K562 (cell line): ENCODE results near the gene HFE. TPM values are rescaled to one million over a fixed set of nuclear protein-coding genes. Genes with fewer than 3 reads are reported as not detected.
A peak's percentile ranks its signal among the peaks of the same experiment; 100 is the strongest.

Experiments
- CCAR2 ChIP-seq: fragments of 200-400 bp; formaldehyde crosslinking; IDR thresholded peaks from 2 replicates; pipeline ENCODE4 v1.6.1; 2017; ENCODE audit warnings: mild to moderate bottlenecking, low read depth, low read length
- CXXC5 ChIP-seq: fragments of 250-450 bp; sonication (Bioruptor Pico); IDR thresholded peaks from 2 replicates; pipeline ENCODE4 v1.8.0; 2022; ENCODE audit warnings: inconsistent platforms, mild to moderate bottlenecking, moderate library complexity
- GTF2A2 ChIP-seq: IDR thresholded peaks from 2 replicates; pipeline ENCODE4 v1.6.1; 2016; ENCODE audit warnings: mild to moderate bottlenecking, missing genetic modification characterization, missing compliant biosample characterization
- HNRNPUL1 ChIP-seq: fragments of 200-400 bp; formaldehyde crosslinking; IDR thresholded peaks from 2 replicates; pipeline ENCODE4 v1.6.1; 2017; ENCODE audit warnings: low read length
- KLF10 ChIP-seq: fragments of 250-450 bp; sonication (Bioruptor Pico); IDR thresholded peaks from 2 replicates; pipeline ENCODE4 v1.6.1; 2021; ENCODE audit warnings: matching md5 sums
- OTX1 ChIP-seq: fragments of 450-650 bp; formaldehyde crosslinking; IDR thresholded peaks from 2 replicates; pipeline ENCODE4 v1.4.0; 2022; ENCODE audit warnings: mild to moderate bottlenecking
- PML ChIP-seq: IDR thresholded peaks from 2 replicates; pipeline ENCODE4 v1.6.1; 2012; ENCODE audit warnings: low read length, inconsistent platforms
- PRPF4 ChIP-seq: fragments of 200-400 bp; formaldehyde crosslinking; IDR thresholded peaks from one replicate; pipeline ENCODE4 v1.6.1; 2017; ENCODE audit warnings: low read length, low read depth, mild to moderate bottlenecking; ENCODE audit not compliant: insufficient read depth, poor library complexity, severe bottlenecking
- RREB1 ChIP-seq: fragments of 250-450 bp; sonication (Bioruptor Pico); IDR thresholded peaks from 2 replicates; pipeline ENCODE4 v1.4.0; 2020
- SIN3B ChIP-seq: fragments of 450-650 bp; IDR thresholded peaks from 2 replicates; pipeline ENCODE4 v1.6.1; 2017; ENCODE audit warnings: low read depth, mild to moderate bottlenecking, moderate library complexity
- SRSF1 ChIP-seq: fragments of 200-400 bp; formaldehyde crosslinking; IDR thresholded peaks from 2 replicates; pipeline ENCODE4 v1.6.1; 2017; ENCODE audit warnings: mild to moderate bottlenecking, low read depth, low read length, moderate library complexity
- TBP ChIP-seq: optimal IDR thresholded peaks from 2 replicates; pipeline ENCODE3; 2011; ENCODE audit warnings: low read depth, low read length, improper control_type of control experiment
- UBTF ChIP-seq, 2 experiments: IDR thresholded peaks; 2 replicates each; pipeline ENCODE4 v1.6.1; 2012; ENCODE audit warnings: improper control_type of control experiment in 2 of 2, low read depth in 2 of 2, low read length in 2 of 2, borderline replicate concordance in 1 of 2
- ZNF592 ChIP-seq: fragments of 450-650 bp; IDR thresholded peaks from 2 replicates; pipeline ENCODE4 v1.6.1; 2017; ENCODE audit warnings: antibody characterized with exemption, mild to moderate bottlenecking
- polyA plus RNA-seq, 8 experiments: library from polyadenylated mRNA; depleted of rRNA in 4 of 8; stranded (reverse) in 5 of 8; unstranded in 3 of 8; fragments of >200 nt; fragmentation: Nextera tagmentation in 2 of 8; fragmentation: Illumina TruSeq in 1 of 8; extraction: Ambion mirVana in 2 of 8; extraction: Trizol in 1 of 8; gene quantifications; 2 replicates each; pipeline versions ENCODE4 v1.2.1 to v1.2.3, GENCODE V29; 2011 to 2014; ENCODE audit warnings: inconsistent platforms in 1 of 8, missing spikeins in 1 of 8
- total RNA-seq, 7 experiments: library from RNA; depleted of rRNA in 6 of 7; stranded (reverse); fragments of >200 nt in 6 of 7; fragmentation: Illumina TruSeq in 2 of 7; extraction: Trizol in 2 of 7; gene quantifications; 2 replicates each; pipeline versions ENCODE4 v1.2.1 to v1.2.3, GENCODE V29; 2011 to 2021; ENCODE audit warnings: low replicate concordance in 1 of 7

Gene HFE
- total and polyA plus RNA-seq, 9 of the 15 experiments (the other 6 are each of a cell fraction or from before 2014, with no cell fraction given), result 0.14 to 1.2 (median 0.76) TPM

- TF ChIP-seq ZNF592 (peak; percentile 71), GTF2A2 (tag) (no peak), SIN3B (no peak), SRSF1 (no peak), UBTF (IDR thresholded peaks at IDR 0.05; ENCODE audit: borderline replicate concordance in 1 of 2, low read depth in 2 of 2, low read length in 2 of 2) (no peak), OTX1 (peak; percentile 99), HNRNPUL1 (peak; percentile 91), CXXC5 (CRISPR knock-in tag) (peak; percentile 86), PML (peak; percentile 82), CCAR2 (no peak), RREB1 (CRISPR knock-in tag) (no peak; the same call in 1 of the 2 replicates), PRPF4 (peak; percentile 60), TBP (no peak), KLF10 (CRISPR knock-in tag) (no peak)
Measured at GRCh38 chr6:26122793-26123674, 35.8 kb downstream of the HFE start (continued).
